IMR-90 (cell line): ENCODE results near the gene PLEKHG4. TPM values are rescaled to one million over a fixed set of nuclear protein-coding genes. Genes with fewer than 3 reads are reported as not detected.

ENCODE experiments used
- polyA plus RNA-seq, 3 experiments: library from polyadenylated mRNA; depleted of rRNA; stranded (reverse); fragments of >200 nt; gene quantifications; 2 replicates each; pipeline ENCODE4 v1.2.3, GENCODE V29; 2012; ENCODE audit warnings: low replicate concordance in 1 of 3
- total RNA-seq: library from RNA; depleted of rRNA; stranded (reverse); fragments of >200 nt; gene quantifications from 2 replicates; pipeline ENCODE4 v1.2.3, GENCODE V29; 2012; rRNA removed

PLEKHG4 gene
- total and polyA plus RNA-seq, 2 of the 4 experiments (the other 2 are of a cell fraction) = 14.0 to 50.7 TPM

Other genes with a start within 250 kb of the PLEKHG4 start
- 13.1 and 14.0 TPM in 2 replicates for gene PHAF1, start 169.6 kb upstream of the PLEKHG4 start, total RNA-seq
- 19.8 and 22.5 TPM in 2 replicates for gene PHAF1, start 169.6 kb upstream of the PLEKHG4 start, polyA plus RNA-seq (2012; rRNA removed)
- gene B3GNT9, start 128.5 kb upstream of the PLEKHG4 start, total RNA-seq = 5.0 and 5.3 TPM in 2 replicates
- 12.0 and 13.3 TPM in 2 replicates for gene B3GNT9, start 128.5 kb upstream of the PLEKHG4 start, polyA plus RNA-seq (2012; rRNA removed)
- gene TRADD, start 119.6 kb upstream of the PLEKHG4 start, total RNA-seq = 8.1 and 8.6 TPM in 2 replicates
- gene TRADD, start 119.6 kb upstream of the PLEKHG4 start, polyA plus RNA-seq (2012; rRNA removed) = 14.6 and 18.6 TPM in 2 replicates
- 1.9 and 2.3 TPM in 2 replicates for gene FBXL8, start 119.6 kb upstream of the PLEKHG4 start, total RNA-seq
- gene FBXL8, start 119.6 kb upstream of the PLEKHG4 start, polyA plus RNA-seq (2012; rRNA removed) = 12.5 and 14.5 TPM in 2 replicates
- 0.54 and 0.83 TPM in 2 replicates for gene HSF4, start 114.8 kb upstream of the PLEKHG4 start, total RNA-seq
- gene HSF4, start 114.8 kb upstream of the PLEKHG4 start, polyA plus RNA-seq (2012; rRNA removed) = 6.7 and 7.5 TPM in 2 replicates
- gene NOL3, start 109.0 kb upstream of the PLEKHG4 start, total RNA-seq = 5.0 and 6.1 TPM in 2 replicates
- gene NOL3, start 109.0 kb upstream of the PLEKHG4 start, polyA plus RNA-seq (2012; rRNA removed) = 16.9 and 17.2 TPM in 2 replicates
- gene MATCAP1, start 95.6 kb upstream of the PLEKHG4 start, total RNA-seq = 7.5 and 8.2 TPM in 2 replicates
- gene MATCAP1, start 95.6 kb upstream of the PLEKHG4 start, polyA plus RNA-seq (2012; rRNA removed) = 43.9 and 47.3 TPM in 2 replicates
- gene EXOC3L1, start 89.4 kb upstream of the PLEKHG4 start, total RNA-seq = not detected in 2 replicates
- gene EXOC3L1, start 89.4 kb upstream of the PLEKHG4 start, polyA plus RNA-seq (2012; rRNA removed) = 0.09 TPM in 1 of 2 replicates, not detected in the other
- gene E2F4, start 87.4 kb upstream of the PLEKHG4 start, total RNA-seq = 57.5 and 63.4 TPM in 2 replicates
- 103 and 106 TPM in 2 replicates for gene E2F4, start 87.4 kb upstream of the PLEKHG4 start, polyA plus RNA-seq (2012; rRNA removed)
- gene ELMO3, start 80.4 kb upstream of the PLEKHG4 start, total RNA-seq = 0.28 and 0.36 TPM in 2 replicates
- 1.6 and 1.9 TPM in 2 replicates for gene ELMO3, start 80.4 kb upstream of the PLEKHG4 start, polyA plus RNA-seq (2012; rRNA removed)
- gene TMEM208, start 52.4 kb upstream of the PLEKHG4 start, total RNA-seq = 41.7 and 65.6 TPM in 2 replicates
- 66.5 and 68.8 TPM in 2 replicates for gene TMEM208, start 52.4 kb upstream of the PLEKHG4 start, polyA plus RNA-seq (2012; rRNA removed)
- gene FHOD1, start 32.1 kb upstream of the PLEKHG4 start, total RNA-seq = 13.1 and 13.8 TPM in 2 replicates
- gene FHOD1, start 32.1 kb upstream of the PLEKHG4 start, polyA plus RNA-seq (2012; rRNA removed) = 64.0 and 71.4 TPM in 2 replicates
- gene SLC9A5, start 30.6 kb upstream of the PLEKHG4 start, total RNA-seq = 1.8 and 2.5 TPM in 2 replicates
- gene SLC9A5, start 30.6 kb upstream of the PLEKHG4 start, polyA plus RNA-seq (2012; rRNA removed) = 5.4 and 5.7 TPM in 2 replicates
- gene KCTD19, start 47.2 kb downstream of the PLEKHG4 start, total RNA-seq = under 0.01 TPM in 1 of 2 replicates, not detected in the other
- gene KCTD19, start 47.2 kb downstream of the PLEKHG4 start, polyA plus RNA-seq (2012; rRNA removed) = 0.07 and 0.36 TPM in 2 replicates
- 0.18 TPM in 1 of 2 replicates, not detected in the other for gene LRRC36, start 47.3 kb downstream of the PLEKHG4 start, total RNA-seq
- gene LRRC36, start 47.3 kb downstream of the PLEKHG4 start, polyA plus RNA-seq (2012; rRNA removed) = 0.20 and 0.29 TPM in 2 replicates
- gene TPPP3, start 114.0 kb downstream of the PLEKHG4 start, total RNA-seq = 0.54 and 0.56 TPM in 2 replicates
- gene TPPP3, start 114.0 kb downstream of the PLEKHG4 start, polyA plus RNA-seq (2012; rRNA removed) = 2.2 and 2.4 TPM in 2 replicates
- gene ZDHHC1, start 136.9 kb downstream of the PLEKHG4 start, total RNA-seq = 1.7 and 2.0 TPM in 2 replicates
- 5.9 and 6.1 TPM in 2 replicates for gene ZDHHC1, start 136.9 kb downstream of the PLEKHG4 start, polyA plus RNA-seq (2012; rRNA removed)
- not detected in 2 replicates for gene HSD11B2, start 151.6 kb downstream of the PLEKHG4 start, total RNA-seq
- gene HSD11B2, start 151.6 kb downstream of the PLEKHG4 start, polyA plus RNA-seq (2012; rRNA removed) = 0.26 and 0.27 TPM in 2 replicates
- gene ATP6V0D1, start 201.6 kb downstream of the PLEKHG4 start, total RNA-seq = 112 and 128 TPM in 2 replicates
- gene ATP6V0D1, start 201.6 kb downstream of the PLEKHG4 start, polyA plus RNA-seq (2012; rRNA removed) = 123 and 124 TPM in 2 replicates
- gene AGRP, start 204.0 kb downstream of the PLEKHG4 start, total RNA-seq = not detected in 2 replicates
- gene AGRP, start 204.0 kb downstream of the PLEKHG4 start, polyA plus RNA-seq (2012; rRNA removed) = not detected in 2 replicates
- gene RIPOR1, start 249.3 kb downstream of the PLEKHG4 start, total RNA-seq = 9.5 and 15.8 TPM in 2 replicates
- 33.0 and 41.3 TPM in 2 replicates for gene RIPOR1, start 249.3 kb downstream of the PLEKHG4 start, polyA plus RNA-seq (2012; rRNA removed)